Measurements from ENCODE around the gene SYNDIG1. TPM values are rescaled to one million over a fixed set of nuclear protein-coding genes. Genes with fewer than 3 reads are reported as not detected.

The SYNDIG1 gene
- total and polyA plus RNA-seq, 3 experiments from 2014 or later: not detected

DNA sequence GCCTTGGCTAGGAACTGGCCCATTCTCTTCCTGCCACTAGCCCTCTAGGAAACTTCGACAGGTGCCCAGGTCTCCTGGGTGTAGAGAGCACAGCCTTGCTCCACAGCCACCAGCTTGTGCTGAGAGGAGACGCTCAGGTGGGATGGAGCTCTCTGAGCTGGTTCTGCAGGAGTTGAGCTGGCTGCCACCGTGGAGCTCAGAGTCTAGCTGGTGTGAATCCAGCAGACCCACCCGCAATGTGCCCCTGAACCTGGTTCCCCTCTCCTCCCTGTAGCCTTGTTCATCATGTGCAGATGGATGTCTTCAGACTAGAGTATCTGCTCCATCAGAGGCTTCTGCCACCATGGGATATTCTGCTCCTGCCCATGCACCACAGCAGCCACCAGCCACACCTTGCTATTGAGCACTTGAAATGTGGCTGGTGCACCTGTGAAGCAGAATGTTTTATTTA lies 222.5 kb downstream of the SYNDIG1 start:
- no peaks in the 10 kb centered on the region for H3K27me3 ChIP-seq (ENCODE audit: insufficient read depth, low read length, poor library complexity, severe bottlenecking)
- H3K9me3 ChIP-seq (ENCODE audit: low read length): no peaks in the 10 kb centered on the region
- CTCF ChIA-PET: no interaction called here
- POLR2A ChIA-PET: no interaction called here
- Mint-ChIP-seq H3K4me1 (no peaks in the 10 kb centered on the region), H3K36me3 (no peaks in the 10 kb centered on the region), H3K27me3 (peaks cover 13 to 27% of the 10 kb centered on the region in 2 donors), H3K9me3 (peaks cover 0 to 5% (median 0%) of the 10 kb centered on the region in 5 donors), H3K27ac (no peak overlapping the region), H3K4me3 (no peak overlapping the region)
- H3K36me3 ChIP-seq (ENCODE audit: insufficient read depth, low read length): no peaks in the 10 kb centered on the region
- H3K27ac ChIP-seq (ENCODE audit: low read depth, low read length): no peak overlapping the region
- DNase-seq: no peak
- H3K4me1 ChIP-seq (ENCODE audit: insufficient read depth, low read length): no peaks in the 10 kb centered on the region
- H3K4me3 ChIP-seq (ENCODE audit: low read length): no peak overlapping the region

DNA sequence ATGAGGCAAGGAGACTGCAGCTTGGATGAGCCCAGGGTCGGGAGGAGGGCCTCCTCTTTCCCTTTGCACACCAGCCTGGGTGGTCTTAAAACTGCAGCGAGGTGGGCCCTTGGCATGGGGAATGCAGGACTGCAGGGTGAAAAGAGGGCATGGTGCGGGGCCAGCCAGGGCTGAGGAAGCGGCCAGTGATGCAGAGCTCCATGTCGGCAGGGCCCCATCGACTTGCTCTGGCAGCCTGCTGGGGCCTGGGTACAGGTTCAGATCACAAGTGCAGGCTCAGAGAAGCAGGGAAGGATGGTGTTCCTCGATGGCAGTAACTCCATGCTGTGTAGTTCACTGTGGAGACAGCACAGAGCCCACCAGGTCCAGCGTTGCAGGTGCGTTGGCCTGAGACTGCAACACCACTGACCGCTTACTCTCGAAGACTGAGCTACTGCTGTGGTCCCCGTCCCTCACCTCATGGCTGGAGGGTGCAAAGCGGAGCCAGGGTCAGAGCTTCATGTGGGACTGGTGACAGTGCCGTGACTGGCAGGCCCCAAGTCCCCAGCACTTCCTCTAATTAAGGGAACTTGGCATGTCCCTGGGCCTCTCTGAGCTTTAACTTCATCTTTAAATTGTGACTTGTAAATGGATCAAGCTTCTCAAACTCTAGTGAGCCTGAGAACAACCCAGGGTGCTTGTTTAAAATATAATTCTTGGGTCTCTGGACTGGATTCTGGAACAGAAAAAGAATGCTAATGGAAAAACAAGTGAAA lies 223.2 kb downstream of the SYNDIG1 start:
- peaks cover 0 to 3% (median 0%) of the 10 kb centered on the region in 5 donors for H3K9me3 Mint-ChIP-seq
- POLR2A ChIA-PET: no interaction called here
- CTCF ChIA-PET: no interaction called here

DNA sequence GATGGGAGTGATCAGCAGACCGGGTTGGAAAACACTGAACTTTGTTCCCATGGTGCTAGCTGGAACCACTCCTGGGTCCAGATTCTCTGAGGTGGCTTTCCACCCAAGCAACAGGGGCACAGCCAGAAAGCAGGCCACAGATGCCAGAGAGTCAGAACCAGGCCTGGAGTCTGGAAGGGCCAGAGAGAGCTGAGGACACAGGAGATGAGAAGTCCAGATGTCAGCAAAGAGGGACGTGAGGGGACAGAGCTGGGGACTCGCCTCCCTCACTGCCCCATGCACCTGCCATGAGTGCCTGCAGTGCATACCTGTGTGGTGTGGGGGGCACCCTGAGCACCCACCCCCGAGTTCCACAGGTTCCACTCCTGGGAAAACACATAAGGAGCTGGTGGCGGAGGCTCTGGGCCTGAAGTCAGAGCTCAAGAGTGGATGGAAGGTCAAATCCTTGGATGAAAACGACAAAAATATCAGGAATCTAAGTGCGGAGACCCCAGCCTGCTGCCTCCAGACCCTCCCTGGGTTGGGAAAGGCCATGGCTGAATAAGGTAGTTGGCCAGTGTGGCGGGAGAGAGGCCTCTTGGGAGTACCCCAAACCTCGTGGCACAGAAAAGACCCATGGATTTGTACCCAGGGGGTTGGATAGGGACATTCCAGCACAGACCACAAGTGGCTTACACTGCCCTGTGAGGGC lies 224.2 kb downstream of the SYNDIG1 start:
- Histone ChIP-seq H3K36me3 (ENCODE audit: insufficient read depth, low read length) (no peaks in the 10 kb centered on the region), H3K9me3 (ENCODE audit: low read length) (no peaks in the 10 kb centered on the region), H3K4me1 (ENCODE audit: insufficient read depth, low read length) (no peaks in the 10 kb centered on the region), H3K27me3 (ENCODE audit: insufficient read depth, low read length, poor library complexity, severe bottlenecking) (no peaks in the 10 kb centered on the region), H3K4me3 (ENCODE audit: low read length) (no peak overlapping the region), H3K27ac (ENCODE audit: low read depth, low read length) (no peak overlapping the region)
- no peak overlapping the region for H3K27ac Mint-ChIP-seq
- H3K27me3 Mint-ChIP-seq: peaks cover 13 to 27% of the 10 kb centered on the region in 2 donors
- no peaks in the 10 kb centered on the region for H3K4me1 Mint-ChIP-seq
- ChIA-PET CTCF (no interaction called here), POLR2A (no interaction called here)
- H3K4me3 Mint-ChIP-seq: no peak overlapping the region
- no peaks in the 10 kb centered on the region for H3K36me3 Mint-ChIP-seq
- no peak for DNase-seq
- peaks cover 0 to 1% (median 0%) of the 10 kb centered on the region in 5 donors for H3K9me3 Mint-ChIP-seq

More for the DNA sequence above, 223.2 kb downstream of the SYNDIG1 start:
- no peaks in the 10 kb centered on the region for H3K36me3 ChIP-seq (ENCODE audit: insufficient read depth, low read length)
- H3K4me1 ChIP-seq (ENCODE audit: insufficient read depth, low read length): no peaks in the 10 kb centered on the region
- no peak overlapping the region for H3K27ac ChIP-seq (ENCODE audit: low read depth, low read length)
- H3K4me3 ChIP-seq (ENCODE audit: low read length): no peak overlapping the region
- Mint-ChIP-seq H3K27ac (no peak overlapping the region), H3K4me3 (no peak overlapping the region), H3K27me3 (peaks cover 13 to 27% of the 10 kb centered on the region in 2 donors), H3K36me3 (no peaks in the 10 kb centered on the region), H3K4me1 (no peaks in the 10 kb centered on the region)
- H3K9me3 ChIP-seq (ENCODE audit: low read length): no peaks in the 10 kb centered on the region
- H3K27me3 ChIP-seq (ENCODE audit: insufficient read depth, low read length, poor library complexity, severe bottlenecking): no peaks in the 10 kb centered on the region
- DNase-seq: no peak

DNA sequence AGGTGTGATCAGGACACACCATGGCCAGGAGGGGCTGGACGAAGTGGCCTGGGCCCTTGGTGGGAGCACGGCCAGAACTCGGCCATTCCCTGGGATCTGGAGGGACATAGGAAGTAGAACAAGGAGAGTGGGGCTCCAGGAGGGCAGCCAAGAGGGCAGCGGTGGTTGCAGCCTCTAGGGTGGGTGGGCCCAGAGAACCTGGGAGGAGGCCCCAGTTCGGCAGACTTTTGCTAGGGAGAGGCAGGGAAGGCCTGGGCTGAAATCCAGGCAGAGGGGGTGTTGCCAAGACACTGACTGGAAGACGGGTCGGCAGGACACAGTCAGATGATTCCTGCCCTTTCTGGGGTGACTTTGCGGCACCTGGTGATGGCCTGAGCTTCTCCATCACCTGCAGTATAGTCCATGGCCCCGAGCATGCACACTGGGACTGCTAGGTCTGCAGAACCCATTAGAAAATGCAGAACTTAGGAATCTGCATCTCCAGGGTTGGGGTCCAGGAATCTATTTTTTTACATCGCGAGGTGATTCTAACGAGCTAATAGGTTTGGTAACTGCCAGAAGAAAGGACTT lies 224.8 kb downstream of the SYNDIG1 start:
- H3K4me3 Mint-ChIP-seq: no peak overlapping the region
- no peak overlapping the region for H3K27ac Mint-ChIP-seq
- H3K36me3 Mint-ChIP-seq: no peaks in the 10 kb centered on the region
- no peak overlapping the region for H3K27ac ChIP-seq (ENCODE audit: low read depth, low read length)
- no peaks in the 10 kb centered on the region for H3K9me3 Mint-ChIP-seq
- H3K4me1 ChIP-seq (ENCODE audit: insufficient read depth, low read length): no peaks in the 10 kb centered on the region
- no peak for DNase-seq
- no peaks in the 10 kb centered on the region for H3K36me3 ChIP-seq (ENCODE audit: insufficient read depth, low read length)
- H3K4me3 ChIP-seq (ENCODE audit: low read length): no peak overlapping the region
- ChIA-PET CTCF (no interaction called here), POLR2A (no interaction called here)
- peaks cover 13 to 27% of the 10 kb centered on the region in 2 donors for H3K27me3 Mint-ChIP-seq
- no peaks in the 10 kb centered on the region for H3K9me3 ChIP-seq (ENCODE audit: low read length)
- H3K27me3 ChIP-seq (ENCODE audit: insufficient read depth, low read length, poor library complexity, severe bottlenecking): no peaks in the 10 kb centered on the region
- no peaks in the 10 kb centered on the region for H3K4me1 Mint-ChIP-seq

DNA sequence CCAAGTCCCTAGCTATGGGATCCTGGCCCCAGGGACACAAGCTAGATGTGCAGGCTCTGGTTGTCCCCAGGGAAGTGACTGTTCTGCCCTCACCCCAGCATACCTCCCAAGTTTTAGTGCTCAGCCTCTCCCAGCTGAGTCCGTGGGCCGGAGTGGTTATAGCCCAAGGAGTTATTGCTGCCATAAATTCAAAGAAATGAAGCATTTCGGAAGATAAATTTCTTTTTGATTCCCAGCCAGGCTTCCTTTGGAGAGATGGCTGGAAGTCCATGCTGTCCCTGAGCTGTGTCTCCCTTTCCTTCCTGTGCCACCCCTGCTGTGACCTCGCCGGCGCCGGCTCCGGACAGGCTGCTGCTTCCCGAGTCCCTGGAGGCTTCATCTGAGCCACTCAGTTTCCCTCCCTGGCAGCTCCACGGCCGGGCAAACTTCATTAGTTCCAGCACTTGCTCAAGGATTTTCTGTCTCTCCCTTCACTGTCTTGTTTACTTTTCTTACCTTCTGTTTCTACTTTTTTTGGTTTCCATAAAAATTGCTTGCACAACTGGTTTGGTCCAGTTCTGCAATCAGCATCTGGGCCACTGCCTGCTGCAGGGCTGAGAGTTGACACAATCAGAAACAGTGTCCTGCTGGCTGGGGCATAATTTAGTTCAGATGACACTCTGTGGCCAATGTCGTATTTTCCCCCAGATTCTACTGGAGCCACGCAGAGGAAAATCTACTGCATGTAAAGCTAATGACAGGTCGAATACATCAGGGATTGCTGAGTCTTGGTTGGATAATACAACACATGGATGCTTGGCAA lies 225.5 kb downstream of the SYNDIG1 start:
- Histone ChIP-seq H3K27ac (ENCODE audit: low read depth, low read length) (no peak overlapping the region), H3K27me3 (ENCODE audit: insufficient read depth, low read length, poor library complexity, severe bottlenecking) (no peaks in the 10 kb centered on the region), H3K9me3 (ENCODE audit: low read length) (no peaks in the 10 kb centered on the region), H3K4me1 (ENCODE audit: insufficient read depth, low read length) (no peaks in the 10 kb centered on the region), H3K4me3 (ENCODE audit: low read length) (no peak overlapping the region), H3K36me3 (ENCODE audit: insufficient read depth, low read length) (no peaks in the 10 kb centered on the region)
- POLR2A ChIA-PET: no interaction called here
- CTCF ChIA-PET: no interaction called here
- H3K36me3 Mint-ChIP-seq: no peaks in the 10 kb centered on the region
- no peak overlapping the region for H3K27ac Mint-ChIP-seq
- no peak for DNase-seq
- H3K27me3 Mint-ChIP-seq: peaks cover 12 to 27% of the 10 kb centered on the region in 2 donors
- no peak overlapping the region for H3K4me3 Mint-ChIP-seq
- H3K4me1 Mint-ChIP-seq: no peaks in the 10 kb centered on the region
- no peaks in the 10 kb centered on the region for H3K9me3 Mint-ChIP-seq

DNA sequence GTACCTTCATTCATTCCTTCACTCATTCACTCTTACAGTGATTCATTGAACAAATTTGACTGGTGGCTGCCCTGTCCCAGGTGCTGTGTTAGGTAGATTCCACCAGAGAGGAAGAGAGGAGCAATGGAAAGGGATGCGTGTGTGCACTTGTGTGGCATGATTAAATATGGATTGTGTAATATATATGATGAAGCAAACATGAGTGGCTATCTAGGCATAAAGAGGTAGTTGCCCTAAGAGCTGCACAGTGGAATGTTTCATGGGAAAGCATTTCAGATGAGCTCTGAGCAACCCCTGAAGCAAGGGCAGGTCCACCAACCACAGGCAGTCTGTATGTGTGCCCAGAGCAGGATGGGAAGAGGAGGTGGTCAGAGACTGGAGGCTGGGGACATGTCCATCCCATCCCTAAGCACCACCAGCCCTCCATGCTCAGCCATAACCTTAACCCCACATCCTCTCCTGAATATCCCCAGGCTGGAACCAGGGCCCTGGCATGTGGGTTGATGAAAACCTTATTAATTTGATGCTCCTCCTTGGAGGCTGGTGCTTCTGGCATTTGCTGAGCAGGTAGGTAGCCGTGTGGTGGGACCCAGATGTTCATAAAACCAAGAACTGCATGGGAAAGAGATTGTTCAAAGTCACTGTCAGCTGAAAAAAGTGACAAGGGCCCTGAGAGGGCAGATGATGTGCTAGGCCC lies 226.2 kb downstream of the SYNDIG1 start:
- no peaks in the 10 kb centered on the region for H3K36me3 Mint-ChIP-seq
- H3K27ac Mint-ChIP-seq: no peak overlapping the region
- Histone ChIP-seq H3K4me3 (ENCODE audit: low read length) (no peak overlapping the region), H3K27ac (ENCODE audit: low read depth, low read length) (no peak overlapping the region), H3K4me1 (ENCODE audit: insufficient read depth, low read length) (no peaks in the 10 kb centered on the region), H3K36me3 (ENCODE audit: insufficient read depth, low read length) (no peaks in the 10 kb centered on the region), H3K27me3 (ENCODE audit: insufficient read depth, low read length, poor library complexity, severe bottlenecking) (no peaks in the 10 kb centered on the region), H3K9me3 (ENCODE audit: low read length) (no peaks in the 10 kb centered on the region)
- ChIA-PET CTCF (no interaction called here), POLR2A (no interaction called here)
- H3K4me1 Mint-ChIP-seq: no peaks in the 10 kb centered on the region
- no peak overlapping the region for H3K4me3 Mint-ChIP-seq
- H3K9me3 Mint-ChIP-seq: no peaks in the 10 kb centered on the region
- H3K27me3 Mint-ChIP-seq: peaks cover 16 to 27% of the 10 kb centered on the region in 2 donors
- no peak for DNase-seq

DNA sequence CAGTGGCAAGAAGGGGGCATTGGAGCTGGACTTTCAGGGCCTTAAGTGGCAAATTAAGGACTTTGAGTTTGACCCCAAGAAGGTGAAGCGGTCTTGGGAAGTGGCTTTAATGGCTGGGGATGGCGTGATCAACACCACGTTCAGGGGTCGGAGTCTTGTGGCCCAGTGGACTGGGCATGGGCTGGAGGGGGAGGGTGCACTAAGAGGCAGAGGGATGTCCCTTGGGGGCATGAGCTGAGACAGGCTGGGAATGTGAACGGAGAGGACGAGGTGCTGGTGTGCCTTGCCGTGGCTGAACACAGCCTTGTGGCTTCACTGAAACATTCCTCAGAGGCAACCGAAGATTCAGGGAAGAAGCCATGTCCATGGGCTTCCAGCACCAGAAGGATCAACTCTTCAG lies 227.0 kb downstream of the SYNDIG1 start:
- Histone ChIP-seq H3K4me3 (ENCODE audit: low read length) (no peak overlapping the region), H3K27ac (ENCODE audit: low read depth, low read length) (no peak overlapping the region), H3K36me3 (ENCODE audit: insufficient read depth, low read length) (no peaks in the 10 kb centered on the region), H3K27me3 (ENCODE audit: insufficient read depth, low read length, poor library complexity, severe bottlenecking) (no peaks in the 10 kb centered on the region), H3K9me3 (ENCODE audit: low read length) (no peaks in the 10 kb centered on the region), H3K4me1 (ENCODE audit: insufficient read depth, low read length) (no peaks in the 10 kb centered on the region)
- no peaks in the 10 kb centered on the region for H3K4me1 Mint-ChIP-seq
- no peak overlapping the region for H3K27ac Mint-ChIP-seq
- DNase-seq: no peak
- H3K4me3 Mint-ChIP-seq: no peak overlapping the region
- H3K27me3 Mint-ChIP-seq: peaks cover 16 to 32% of the 10 kb centered on the region in 2 donors
- H3K36me3 Mint-ChIP-seq: no peaks in the 10 kb centered on the region
- H3K9me3 Mint-ChIP-seq: no peaks in the 10 kb centered on the region
- ChIA-PET CTCF (interaction anchor here (0.7 kb wide), 1 partner anchor 466 kb away, joined by 3 read pairs; no protein-coding TSS in a partner anchor), POLR2A (no interaction called here)
